GM23338 (cell line): ENCODE results near the gene ZNF836. TPM values are rescaled to one million over a fixed set of nuclear protein-coding genes. Genes with fewer than 3 reads are reported as not detected.

Experiments used
- ATAC-seq: fragments of 200-7000 bp; cut with Tn5 transposase; 3 replicates; pipeline ENCODE4 v1.9.1; 2020
- DNase-seq: peaks from one replicate; pipeline ENCODE4 v3.0.0-alpha.2; 2015; ENCODE audit warnings: low spot score
- H2AFZ ChIP-seq: fragments of 200-600 bp; sonication (generic); 2 replicates; pipeline ENCODE4 v1.8.0; 2016; ENCODE audit warnings: antibody characterized with exemption, mild to moderate bottlenecking, moderate library complexity
- H3F3A ChIP-seq: fragments of 200-600 bp; sonication (generic); replicated peaks from 2 replicates; pipeline ENCODE4 v1.8.0; 2017; ENCODE audit warnings: antibody characterized with exemption, mixed run types, low read depth
- H3K27ac ChIP-seq: fragments of 200-600 bp; sonication (generic); 2 replicates; pipeline ENCODE4 v1.6.1; 2016; ENCODE audit warnings: low read depth
- H3K27me3 ChIP-seq: fragments of 200-600 bp; sonication (generic); 2 replicates; pipeline ENCODE4 v1.8.0; 2016; ENCODE audit warnings: mild to moderate bottlenecking, mixed run types, moderate library complexity; ENCODE audit not compliant: insufficient read depth
- H3K36me3 ChIP-seq: fragments of 200-600 bp; sonication (generic); 2 replicates; pipeline ENCODE4 v1.8.0; 2016; ENCODE audit warnings: mild to moderate bottlenecking; ENCODE audit not compliant: insufficient read depth
- H3K4me1 ChIP-seq: fragments of 200-600 bp; sonication (generic); 2 replicates; pipeline ENCODE4 v1.8.0; 2016; ENCODE audit warnings: mild to moderate bottlenecking, moderate library complexity; ENCODE audit not compliant: insufficient read depth
- H3K4me2 ChIP-seq: fragments of 200-600 bp; sonication (generic); 2 replicates; pipeline ENCODE4 v1.7.1; 2017; ENCODE audit warnings: mixed run types
- H3K4me3 ChIP-seq: fragments of 200-600 bp; sonication (generic); 2 replicates; pipeline ENCODE4 v1.6.1; 2016; ENCODE audit warnings: mixed run types
- H3K79me2 ChIP-seq: fragments of 200-600 bp; sonication (generic); replicated peaks from 2 replicates; pipeline ENCODE4 v1.8.0; 2017; ENCODE audit warnings: mild to moderate bottlenecking; ENCODE audit not compliant: insufficient read depth
- H3K9me2 ChIP-seq: fragments of 200-600 bp; sonication (generic); 2 replicates; pipeline ENCODE4 v1.8.0; 2017; ENCODE audit not compliant: insufficient read depth
- H4K20me1 ChIP-seq: fragments of 200-600 bp; sonication (generic); replicated peaks from 2 replicates; pipeline ENCODE4 v1.8.0; 2017; ENCODE audit warnings: mild to moderate bottlenecking; ENCODE audit not compliant: insufficient read depth
- H3K27ac Mint-ChIP-seq: 2 replicates; pipeline ENCODE4 v1.8.0; 2020; ENCODE audit warnings: inconsistent platforms, mild to moderate bottlenecking, moderate library complexity, mixed read lengths
- H3K27me3 Mint-ChIP-seq: 3 replicates; pipeline ENCODE4 v1.8.0; 2022; ENCODE audit warnings: low read depth, mild to moderate bottlenecking, moderate library complexity, mixed read lengths, inconsistent platforms; ENCODE audit not compliant: insufficient read depth, poor library complexity
- H3K36me3 Mint-ChIP-seq: 3 replicates; pipeline ENCODE4 v1.8.0; 2021; ENCODE audit warnings: low read depth, mild to moderate bottlenecking, inconsistent platforms, moderate library complexity, mixed read lengths
- H3K4me1 Mint-ChIP-seq: 3 replicates; pipeline ENCODE4 v1.8.0; 2020; ENCODE audit warnings: mild to moderate bottlenecking, inconsistent platforms, mixed read lengths
- H3K4me3 Mint-ChIP-seq: 3 replicates; pipeline ENCODE4 v1.8.0; 2021; ENCODE audit warnings: moderate library complexity, mild to moderate bottlenecking, inconsistent platforms, mixed read lengths
- H3K9me3 Mint-ChIP-seq: 3 replicates; pipeline ENCODE4 v1.8.0; 2020; ENCODE audit warnings: moderate library complexity, mild to moderate bottlenecking, inconsistent platforms, mixed read lengths
- CTCF ChIP-seq, 2 experiments: fragments of 200-600 bp in 1 of 2; sonication (generic) in 1 of 2; conservative IDR thresholded peaks; 2 replicates each; pipeline versions ENCODE4 v1.5.1 to v1.6.1; 2016 to 2017; ENCODE audit warnings: antibody characterized with exemption in 2 of 2, low read depth in 2 of 2, mild to moderate bottlenecking in 2 of 2, moderate library complexity in 1 of 2
- JUNB ChIP-seq: IDR thresholded peaks from one replicate; pipeline ENCODE4 v1.6.1; 2016; ENCODE audit warnings: antibody characterized with exemption; ENCODE audit not compliant: unreplicated experiment
- STAT1 ChIP-seq: IDR thresholded peaks from one replicate; pipeline ENCODE4 v1.6.1; 2016; ENCODE audit warnings: antibody characterized with exemption; ENCODE audit not compliant: unreplicated experiment
- ZNF114 ChIP-seq: fragments of 250-450 bp; sonication (Bioruptor Pico); IDR thresholded peaks from 2 replicates; pipeline ENCODE4 v1.5.0; 2020; ENCODE audit warnings: mild to moderate bottlenecking, moderate library complexity
- ZNF331 ChIP-seq: fragments of 250-450 bp; sonication (Bioruptor Pico); IDR thresholded peaks from 2 replicates; pipeline ENCODE4 v1.5.0; 2020; ENCODE audit warnings: low read depth, mild to moderate bottlenecking, moderate library complexity
- polyA plus RNA-seq: library from polyadenylated mRNA; unstranded; fragments of >200 nt; fragmentation: Nextera tagmentation; extraction: Ambion mirVana; gene quantifications from 2 replicates; pipeline ENCODE4 v1.2.1, GENCODE V29; 2016
- small RNA-seq: library from RNA; depleted of rRNA; stranded (forward); fragments of <200 nt; gene quantifications from one replicate; pipeline ENCODE3, GENCODE V24; 2014; ENCODE audit warnings: low replicate concordance
- total RNA-seq: library from RNA; depleted of rRNA; stranded (reverse); fragments of >200 nt; shearing (Covaris generic); gene quantifications from 2 replicates; pipeline ENCODE4 v1.2.3, GENCODE V29; 2014; rRNA removed

The ZNF836 gene
- total and polyA plus RNA-seq, 2 experiments from 2014 or later: 11.8 to 18.6 TPM

- TF ChIP-seq JUNB: no peak
- TF ChIP-seq CTCF (conservative IDR thresholded peaks at IDR 0.05; ENCODE audit: low read depth in 2 of 2): no peak
- TF ChIP-seq ZNF114 (CRISPR knock-in tag): no peak
- no peak for TF ChIP-seq ZNF331
- TF ChIP-seq STAT1: no peak
- H3F3A ChIP-seq: 0 out of 2 replicates have a peak, but pooled peaks cover 6% of the 10 kb centered on the region
- H3K36me3 ChIP-seq: peaks cover 35% of the 10 kb centered on the region
- DNase-seq (no peak), ATAC-seq (no peak)
- Mint-ChIP-seq H3K27me3 (peaks cover 6% of the 10 kb centered on the region), H3K27ac (no peak overlapping the region), H3K36me3 (peaks cover 72% of the 10 kb centered on the region), H3K4me3 (no peak overlapping the region), H3K4me1 (no peaks in the 10 kb centered on the region), H3K9me3 (peaks cover 97% of the 10 kb centered on the region)
- no peak overlapping the region for H3K27ac ChIP-seq
- H3K4me3 ChIP-seq: no peak overlapping the region
- H4K20me1 ChIP-seq: no peaks in the 10 kb centered on the region
- no peaks in the 10 kb centered on the region for H3K9me2 ChIP-seq
- no peak overlapping the region for H2AFZ ChIP-seq
- no peaks in the 10 kb centered on the region for H3K4me1 ChIP-seq
- H3K79me2 ChIP-seq: no peaks in the 10 kb centered on the region
- no peaks in the 10 kb centered on the region for H3K27me3 ChIP-seq
- no peak overlapping the region for H3K4me2 ChIP-seq
Observed at GRCh38 chr19:52110780-52111179, 60.6 kb downstream of the ZNF836 start.

Small RNAs within 50 kb of the gene (small RNA-seq; reads per million reads assigned to genes)
- gene RPL37P23: 0.30 reads per million, percentile 12 among the genes with 10 or more reads in this experiment

Other genes starting within 250 kb of the ZNF836 start
- gene ZNF613, start 244.1 kb downstream of the ZNF836 start, total RNA-seq: 11.6 and 18.1 TPM in 2 replicates
- 6.0 and 13.8 TPM in 2 replicates for gene ZNF613, start 244.1 kb downstream of the ZNF836 start, polyA plus RNA-seq
- gene ZNF350, start 184.8 kb downstream of the ZNF836 start, total RNA-seq: 5.6 and 5.8 TPM in 2 replicates
- 3.6 and 7.6 TPM in 2 replicates for gene ZNF350, start 184.8 kb downstream of the ZNF836 start, polyA plus RNA-seq
- 11.0 and 11.4 TPM in 2 replicates for gene ZNF615, start 163.4 kb downstream of the ZNF836 start, total RNA-seq
- 3.7 and 4.5 TPM in 2 replicates for gene ZNF615, start 163.4 kb downstream of the ZNF836 start, polyA plus RNA-seq
- 21.6 and 26.2 TPM in 2 replicates for gene ZNF614, start 143.2 kb downstream of the ZNF836 start, total RNA-seq
- gene ZNF614, start 143.2 kb downstream of the ZNF836 start, polyA plus RNA-seq: 7.8 and 9.1 TPM in 2 replicates
- gene ZNF432, start 122.8 kb downstream of the ZNF836 start, total RNA-seq: 9.0 and 13.2 TPM in 2 replicates
- gene ZNF432, start 122.8 kb downstream of the ZNF836 start, polyA plus RNA-seq: 3.3 and 3.8 TPM in 2 replicates
- 12.8 and 20.0 TPM in 2 replicates for gene ZNF841, start 75.9 kb downstream of the ZNF836 start, total RNA-seq
- gene ZNF841, start 75.9 kb downstream of the ZNF836 start, polyA plus RNA-seq: 3.8 and 5.3 TPM in 2 replicates
- 28.3 and 28.8 TPM in 2 replicates for gene ZNF616, start 31.7 kb downstream of the ZNF836 start, total RNA-seq
- 10.4 and 13.3 TPM in 2 replicates for gene ZNF616, start 31.7 kb downstream of the ZNF836 start, polyA plus RNA-seq
- gene PPP2R1A, start 18.4 kb upstream of the ZNF836 start, total RNA-seq: 345 and 381 TPM in 2 replicates
- gene PPP2R1A, start 18.4 kb upstream of the ZNF836 start, polyA plus RNA-seq: 212 and 238 TPM in 2 replicates
- gene ZNF766, start 98.0 kb upstream of the ZNF836 start, total RNA-seq: 23.5 and 29.3 TPM in 2 replicates
- 20.3 and 22.1 TPM in 2 replicates for gene ZNF766, start 98.0 kb upstream of the ZNF836 start, polyA plus RNA-seq
- gene ZNF480, start 125.5 kb upstream of the ZNF836 start, total RNA-seq: 34.1 and 39.4 TPM in 2 replicates
- 28.8 and 37.9 TPM in 2 replicates for gene ZNF480, start 125.5 kb upstream of the ZNF836 start, polyA plus RNA-seq
- 5.3 and 6.3 TPM in 2 replicates for gene ZNF610, start 164.6 kb upstream of the ZNF836 start, total RNA-seq
- gene ZNF610, start 164.6 kb upstream of the ZNF836 start, polyA plus RNA-seq: 4.7 and 5.3 TPM in 2 replicates
- 49.1 and 60.6 TPM in 2 replicates for gene ZNF880, start 198.3 kb upstream of the ZNF836 start, total RNA-seq
- 56.3 and 57.4 TPM in 2 replicates for gene ZNF880, start 198.3 kb upstream of the ZNF836 start, polyA plus RNA-seq
- 25.5 and 38.6 TPM in 2 replicates for gene ZNF528, start 226.2 kb upstream of the ZNF836 start, total RNA-seq
- gene ZNF528, start 226.2 kb upstream of the ZNF836 start, polyA plus RNA-seq: 30.0 and 32.8 TPM in 2 replicates